Measurements from ENCODE around the gene CD40.
"Not testable (repeated sequence)": the region's sequence is repeated elsewhere in the genome, so short reads cannot be mapped to it uniquely, and the experiment has no call there.

CD40 gene

GRCh38 chr20:46099491-46100287 is 18.4 kb upstream of the CD40 start:
- DNase-seq = no peak

GRCh38 chr20:46100444-46100843 is 17.7 kb upstream of the CD40 start:
- not testable (repeated sequence) for DNase-seq

- no peak for DNase-seq
These were observed 17.1 kb upstream of the CD40 start for GRCh38 chr20:46100988-46101387.

- DNase-seq = no peak
These were observed 16.2 kb upstream of the CD40 start for GRCh38 chr20:46101957-46102356.

- DNase-seq = no peak
These were observed 15.2 kb upstream of the CD40 start for GRCh38 chr20:46102940-46103339.

GRCh38 chr20:46104262-46104661 is 13.9 kb upstream of the CD40 start:
- no peak for DNase-seq

- DNase-seq = no peak
These were observed 11.1 kb upstream of the CD40 start for GRCh38 chr20:46107061-46107460.

GRCh38 chr20:46108435-46108841 is 9.7 kb upstream of the CD40 start:
- DNase-seq = no peak

- no peak for DNase-seq
These were observed 9.1 kb upstream of the CD40 start for GRCh38 chr20:46108976-46109375.

GRCh38 chr20:46111028-46111835 is 6.9 kb upstream of the CD40 start:
- no peak for DNase-seq

- DNase-seq = no peak
These were observed 6.3 kb upstream of the CD40 start for GRCh38 chr20:46111836-46112212.

GRCh38 chr20:46112430-46113112 is 5.5 kb upstream of the CD40 start:
- DNase-seq = no peak

GRCh38 chr20:46113113-46113470 is 5.0 kb upstream of the CD40 start:
- DNase-seq = no peak

- no peak for DNase-seq
These were observed 3.7 kb upstream of the CD40 start for GRCh38 chr20:46114449-46114848.

GRCh38 chr20:46118481-46119020 is 437 bp downstream of the CD40 start:
- DNase-seq = no peak

- DNase-seq = no peak
These were observed 973 bp downstream of the CD40 start for GRCh38 chr20:46119028-46119546.

- DNase-seq = no peak
These were observed 1.4 kb downstream of the CD40 start for GRCh38 chr20:46119547-46119946.

GRCh38 chr20:46120136-46120535 is 2.0 kb downstream of the CD40 start:
- no peak for DNase-seq

GRCh38 chr20:46121184-46121930 is 3.2 kb downstream of the CD40 start:
- DNase-seq = no peak

GRCh38 chr20:46122071-46122470 is 4.0 kb downstream of the CD40 start:
- DNase-seq = no peak

GRCh38 chr20:46122516-46123481 is 4.7 kb downstream of the CD40 start:
- DNase-seq = no peak

Data from NCI-H1694 treated with DMSO at 0.1 percent for 48 hours (cell line).